Left ventricle myocardium inferior (tissue), 1 donor: ENCODE data around the gene CABLES1. TPM values are rescaled to one million over a fixed set of nuclear protein-coding genes. Genes with fewer than 3 reads are reported as not detected.

ENCODE experiments used
- DNase-seq: peaks from one replicate; pipeline ENCODE4 v3.0.0-alpha.2; 2020
- H3K27ac ChIP-seq: fragments of 200-600 bp; replicated peaks from 2 replicates; pipeline ENCODE4 v1.8.0; 2021
- H3K27me3 ChIP-seq: fragments of 200-600 bp; 2 replicates; pipeline ENCODE4 v1.8.0; 2021; ENCODE audit warnings: low read depth
- H3K36me3 ChIP-seq: fragments of 200-600 bp; 2 replicates; pipeline ENCODE4 v1.8.0; 2021
- H3K4me1 ChIP-seq: fragments of 200-600 bp; 2 replicates; pipeline ENCODE4 v1.8.0; 2021
- H3K4me3 ChIP-seq: fragments of 200-600 bp; 2 replicates; pipeline ENCODE4 v1.8.0; 2021; ENCODE audit warnings: mild to moderate bottlenecking, moderate library complexity
- H3K9me3 ChIP-seq: fragments of 200-600 bp; replicated peaks from 2 replicates; pipeline ENCODE4 v1.8.0; 2021
- intact Hi-C: fragments of 100-400 bp; cut with micrococcal nuclease; formaldehyde crosslinking; loops from one replicate; pipeline ENCODE4 v1.11.0; 2022
- total RNA-seq: library from RNA; stranded (reverse); fragmentation: NEBNext Ultra II Directional; extraction: Animal tissue kit (Norgen Biotek cat#: 25700); gene quantifications from one replicate; pipeline ENCODE4 v1.2.1, GENCODE V29; 2021
- TF ChIP-seq, protein P1 (sequence below): fragments of 200-600 bp; IDR thresholded peaks from 2 replicates; pipeline ENCODE4 v1.8.0; 2021; ENCODE audit warnings: antibody characterized with exemption, mild to moderate bottlenecking, borderline replicate concordance
- donor health status: DM: no; HTN: yes; CAD: no; lungs with severe emphysema.

The CABLES1 gene
- total RNA-seq, 1 donor from 2014 or later = 2.7 TPM

DNA sequence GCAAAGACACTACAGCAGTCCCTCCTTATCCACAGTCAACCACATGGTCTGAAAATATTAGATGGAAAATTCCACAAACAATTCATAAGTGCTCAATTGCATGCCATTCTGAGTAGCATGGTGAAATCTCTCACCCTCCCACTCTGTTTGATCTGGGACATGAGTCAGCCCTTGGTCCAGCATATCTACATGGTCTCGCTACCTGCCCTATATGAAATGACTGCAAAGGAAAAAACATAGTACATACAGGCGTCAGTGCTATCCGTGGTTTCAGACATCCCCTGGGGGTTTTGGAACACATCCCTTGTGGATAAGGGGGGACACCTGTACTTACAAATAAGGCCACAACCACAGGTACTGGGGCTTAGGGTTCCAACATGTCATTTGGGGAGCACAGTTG lies 73.7 kb downstream of the CABLES1 start:
- TF ChIP-seq, protein P1, sequence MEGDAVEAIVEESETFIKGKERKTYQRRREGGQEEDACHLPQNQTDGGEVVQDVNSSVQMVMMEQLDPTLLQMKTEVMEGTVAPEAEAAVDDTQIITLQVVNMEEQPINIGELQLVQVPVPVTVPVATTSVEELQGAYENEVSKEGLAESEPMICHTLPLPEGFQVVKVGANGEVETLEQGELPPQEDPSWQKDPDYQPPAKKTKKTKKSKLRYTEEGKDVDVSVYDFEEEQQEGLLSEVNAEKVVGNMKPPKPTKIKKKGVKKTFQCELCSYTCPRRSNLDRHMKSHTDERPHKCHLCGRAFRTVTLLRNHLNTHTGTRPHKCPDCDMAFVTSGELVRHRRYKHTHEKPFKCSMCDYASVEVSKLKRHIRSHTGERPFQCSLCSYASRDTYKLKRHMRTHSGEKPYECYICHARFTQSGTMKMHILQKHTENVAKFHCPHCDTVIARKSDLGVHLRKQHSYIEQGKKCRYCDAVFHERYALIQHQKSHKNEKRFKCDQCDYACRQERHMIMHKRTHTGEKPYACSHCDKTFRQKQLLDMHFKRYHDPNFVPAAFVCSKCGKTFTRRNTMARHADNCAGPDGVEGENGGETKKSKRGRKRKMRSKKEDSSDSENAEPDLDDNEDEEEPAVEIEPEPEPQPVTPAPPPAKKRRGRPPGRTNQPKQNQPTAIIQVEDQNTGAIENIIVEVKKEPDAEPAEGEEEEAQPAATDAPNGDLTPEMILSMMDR = no peak
- intact Hi-C loops = no loop called here
- H3K4me1 ChIP-seq = peaks cover 9% of the 10 kb centered on the region
- no peak overlapping the region for H3K4me3 ChIP-seq
- H3K27me3 ChIP-seq = peaks cover 5% of the 10 kb centered on the region
- no peak for DNase-seq
- H3K36me3 ChIP-seq = peaks cover 11% of the 10 kb centered on the region
- H3K27ac ChIP-seq = no peak overlapping the region
- H3K9me3 ChIP-seq = peaks cover 11% of the 10 kb centered on the region

DNA sequence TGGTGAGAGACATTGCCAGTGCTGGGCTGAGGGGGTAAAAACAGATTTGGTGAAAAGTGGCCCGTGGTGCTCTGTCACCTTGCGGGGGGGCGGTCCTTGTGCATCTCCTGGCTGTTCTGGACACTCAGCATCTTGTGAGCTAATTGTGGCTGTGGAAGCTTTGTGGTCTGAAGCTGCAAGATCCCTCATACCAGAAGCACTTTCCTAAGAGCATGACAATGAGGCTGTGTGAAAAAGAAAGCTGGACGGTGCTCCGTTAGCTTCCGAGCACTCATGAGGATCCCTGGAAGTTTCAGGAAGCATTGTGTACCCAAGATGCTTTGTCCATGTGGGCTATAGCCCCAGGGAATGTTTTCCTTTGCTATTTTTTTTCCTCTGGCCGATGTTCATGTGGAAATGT lies 74.5 kb downstream of the CABLES1 start:
- H3K27me3 ChIP-seq = no peaks in the 10 kb centered on the region
- H3K4me3 ChIP-seq = no peak overlapping the region
- no peak overlapping the region for H3K27ac ChIP-seq
- no peak for DNase-seq
- intact Hi-C loops = no loop called here
- peaks cover 11% of the 10 kb centered on the region for H3K36me3 ChIP-seq
- peaks cover 9% of the 10 kb centered on the region for H3K4me1 ChIP-seq
- peaks cover 11% of the 10 kb centered on the region for H3K9me3 ChIP-seq
- TF ChIP-seq, protein P1 = no peak

DNA sequence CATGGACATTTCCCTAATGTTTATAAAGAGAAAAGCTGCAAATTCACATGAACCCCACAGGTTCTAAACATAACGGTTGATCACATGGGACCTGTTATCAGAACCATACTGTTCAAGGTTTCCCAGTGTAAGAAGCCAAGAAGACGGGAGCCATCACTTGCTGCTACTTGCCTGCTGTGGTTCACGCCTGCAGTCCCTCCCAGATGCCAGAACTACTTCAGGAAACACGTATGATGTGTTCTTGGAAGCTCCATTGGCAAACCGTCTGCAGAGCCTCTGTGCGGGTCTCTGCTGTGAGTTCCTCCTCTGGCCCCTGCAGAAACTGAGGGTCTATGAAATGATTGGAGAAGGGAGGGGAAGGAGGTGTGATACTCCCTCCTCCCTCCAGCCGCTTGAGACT lies 75.2 kb downstream of the CABLES1 start:
- intact Hi-C loops = no loop called here
- TF ChIP-seq, protein P1 = no peak
- Histone ChIP-seq H3K4me1 (peaks cover 15% of the 10 kb centered on the region), H3K9me3 (peaks cover 11% of the 10 kb centered on the region), H3K36me3 (peaks cover 11% of the 10 kb centered on the region), H3K27me3 (no peaks in the 10 kb centered on the region), H3K27ac (no peak overlapping the region), H3K4me3 (no peak overlapping the region)
- DNase-seq = no peak

DNA sequence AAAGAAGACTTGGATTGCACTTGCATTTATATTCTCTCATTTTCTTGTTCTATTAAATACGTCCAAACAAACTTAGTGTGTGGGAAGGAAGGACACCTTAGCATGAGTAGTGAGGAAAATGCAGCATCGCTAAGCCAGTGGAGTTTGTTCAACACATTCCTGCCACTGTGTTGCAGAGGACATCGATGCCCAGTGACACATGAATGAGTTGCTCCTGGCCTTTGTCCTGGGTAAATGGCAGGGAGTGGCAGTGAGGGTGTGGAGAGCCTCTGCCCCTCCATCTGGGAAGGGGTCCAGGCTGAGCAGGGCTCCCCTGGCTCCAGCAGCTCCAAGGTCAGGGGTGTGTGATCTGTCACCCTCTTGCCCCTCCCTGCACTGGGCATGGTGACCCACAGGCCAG lies 75.9 kb downstream of the CABLES1 start:
- intact Hi-C loops = no loop called here

DNA sequence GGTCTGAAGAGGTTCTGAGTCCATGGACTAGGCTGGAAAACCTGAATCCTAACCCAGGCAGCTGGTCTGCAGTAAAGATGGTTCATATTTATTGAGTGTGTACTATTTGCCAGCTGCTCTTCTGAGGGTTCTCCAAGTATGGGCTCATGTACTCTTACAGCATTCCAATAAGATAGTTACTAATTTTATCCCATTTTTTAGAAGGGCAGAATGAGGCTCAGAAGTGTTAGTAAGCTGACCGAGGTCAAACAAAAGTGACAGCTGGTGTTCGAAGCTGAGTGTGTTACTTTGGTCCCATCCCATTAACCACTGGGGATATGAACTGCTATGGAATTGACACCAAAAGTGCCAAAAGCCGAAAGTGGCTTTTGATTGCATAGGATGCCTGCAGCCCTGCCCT lies 76.9 kb downstream of the CABLES1 start:
- no peaks in the 10 kb centered on the region for H3K27me3 ChIP-seq
- no peak for DNase-seq
- intact Hi-C loops = no loop called here
- no peak overlapping the region for H3K27ac ChIP-seq
- H3K4me1 ChIP-seq = peaks cover 15% of the 10 kb centered on the region
- no peak overlapping the region for H3K4me3 ChIP-seq
- TF ChIP-seq, protein P1 = no peak
- peaks cover 11% of the 10 kb centered on the region for H3K9me3 ChIP-seq
- peaks cover 11% of the 10 kb centered on the region for H3K36me3 ChIP-seq

More for the DNA sequence above, 75.9 kb downstream of the CABLES1 start:
- peaks cover 15% of the 10 kb centered on the region for H3K4me1 ChIP-seq
- H3K27me3 ChIP-seq = no peaks in the 10 kb centered on the region
- H3K36me3 ChIP-seq = peaks cover 11% of the 10 kb centered on the region
- TF ChIP-seq, protein P1 = no peak
- peaks cover 11% of the 10 kb centered on the region for H3K9me3 ChIP-seq
- H3K27ac ChIP-seq = no peak overlapping the region
- no peak for DNase-seq
- H3K4me3 ChIP-seq = no peak overlapping the region

DNA sequence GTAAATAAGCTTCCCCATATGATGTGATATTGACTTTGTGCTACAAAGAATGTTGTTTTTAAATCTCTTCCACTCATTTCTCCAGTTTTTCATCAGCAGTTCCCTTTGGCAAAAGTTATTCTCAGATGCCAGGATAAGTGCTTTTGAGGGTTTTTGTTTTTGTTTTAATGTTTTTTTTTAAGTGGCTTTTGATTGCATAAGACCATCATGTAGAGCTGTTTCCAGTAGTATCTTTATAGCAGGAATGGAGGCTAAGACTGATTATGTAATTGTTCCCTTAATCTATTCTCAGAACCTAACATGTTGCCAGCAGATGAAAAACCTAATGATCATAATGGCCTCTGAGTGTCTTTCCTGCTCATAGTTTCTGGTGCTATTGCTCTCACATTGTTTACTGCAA lies 77.9 kb downstream of the CABLES1 start:
- H3K36me3 ChIP-seq = peaks cover 8% of the 10 kb centered on the region
- peaks cover 15% of the 10 kb centered on the region for H3K4me1 ChIP-seq
- TF ChIP-seq, protein P1 = no peak
- H3K27me3 ChIP-seq = no peaks in the 10 kb centered on the region
- H3K4me3 ChIP-seq = no peak overlapping the region
- H3K9me3 ChIP-seq = peaks cover 8% of the 10 kb centered on the region
- no peak for DNase-seq
- H3K27ac ChIP-seq = no peak overlapping the region
- intact Hi-C loops = no loop called here
